GM12878 (cell line): ENCODE results near the gene ZNF234. TPM values are rescaled to one million over a fixed set of nuclear protein-coding genes. Genes with fewer than 3 reads are reported as not detected.

Experiments used
- ATAC-seq: fragments of 200-7000 bp; cut with Tn5 transposase; 3 replicates; pipeline ENCODE4 v1.9.1; 2020; ENCODE audit warnings: mild to moderate bottlenecking, moderate library complexity
- Bru-seq: library from RNA; stranded (reverse); fragments of 400-500 nt; gene quantifications from one replicate; lab custom pipeline; 2021; lab: Mats Ljungman, UMichigan
- BruChase-seq, 2 experiments: library from RNA; stranded (reverse); fragments of 400-500 nt; gene quantifications; one replicate each; lab custom pipeline; 2021; lab: Mats Ljungman, UMichigan
- BruUV-seq: library from RNA; stranded (reverse); fragments of 400-500 nt; replicated peaks from 2 replicates; lab custom pipeline; 2021; lab: Mats Ljungman, UMichigan
- CTCF ChIA-PET: fragments of 300-600 bp; sonication (Branson Sonifier 250); formaldehyde crosslinking; extraction: SDS; loops from one replicate; lab custom pipeline; 2021; ENCODE audit warnings: inconsistent platforms; lab: Yijun Ruan, JAX
- POLR2A ChIA-PET: fragments of 350-600 bp; formaldehyde crosslinking; extraction: SDS; loops from one replicate; lab custom pipeline; 2021; ENCODE audit warnings: inconsistent platforms; lab: Charles Lee
- RAD21 ChIA-PET: fragments of 300-600 bp; sonication (Branson Sonifier 250); formaldehyde crosslinking; loops from one replicate; lab custom pipeline; 2023; ENCODE audit warnings: antibody characterized with exemption; ENCODE audit not compliant: unreplicated experiment; lab: Charles Lee
- SMC1A ChIA-PET: fragments of 300-600 bp; sonication (Branson Sonifier 250); formaldehyde crosslinking; loops from one replicate; lab custom pipeline; 2023; ENCODE audit not compliant: unreplicated experiment, uncharacterized antibody; lab: Charles Lee
- DNase-seq: peaks from one replicate; pipeline ENCODE4 v3.0.0-alpha.2; 2011; ENCODE audit warnings: low read depth, low spot score
- FAIRE-seq: peaks from 3 replicates; lab custom pipeline; 2011; peaks lifted over from hg19 to GRCh38; lab: Jason Lieb, UNC
- H2AFZ ChIP-seq: 2 replicates; pipeline ENCODE4 v1.6.0; 2011; ENCODE audit warnings: low read depth, low read length, control low read depth; ENCODE audit not compliant: control insufficient read depth
- H3K27ac ChIP-seq: 2 replicates; pipeline ENCODE4 v1.5.1; 2011; ENCODE audit warnings: control low read depth; ENCODE audit not compliant: control insufficient read depth, insufficient read depth
- H3K27me3 ChIP-seq, 2 experiments: replicated peaks in 1 of 2; 2 replicates each; pipeline versions ENCODE4 v1.6.0 to v1.6.1; 2011; ENCODE audit warnings: low read length in 1 of 2; ENCODE audit not compliant: control insufficient read depth in 2 of 2, insufficient read depth in 2 of 2
- H3K36me3 ChIP-seq, 2 experiments: 2 replicates each; pipeline ENCODE4 v1.5.1; 2011; ENCODE audit warnings: low read length in 1 of 2; ENCODE audit not compliant: control insufficient read depth in 2 of 2, insufficient read depth in 2 of 2
- H3K4me1 ChIP-seq: 2 replicates; pipeline ENCODE4 v1.6.1; 2011; ENCODE audit warnings: mild to moderate bottlenecking, low read length, moderate library complexity, mixed read lengths; ENCODE audit not compliant: control insufficient read depth, insufficient read depth
- H3K4me2 ChIP-seq: 2 replicates; pipeline ENCODE4 v1.6.0; 2011; ENCODE audit warnings: control low read depth; ENCODE audit not compliant: control insufficient read depth, insufficient read depth
- H3K4me3 ChIP-seq: fragments of 200-600 bp; sonication (generic); 2 replicates; pipeline ENCODE4 v1.5.1; 2016
- H3K79me2 ChIP-seq: 2 replicates; pipeline ENCODE4 v1.6.0; 2011; ENCODE audit warnings: low read length; ENCODE audit not compliant: control insufficient read depth, insufficient read depth
- H3K9ac ChIP-seq: 2 replicates; pipeline ENCODE4 v1.8.0; 2011; ENCODE audit warnings: low read length, control low read depth, mixed read lengths; ENCODE audit not compliant: control insufficient read depth, insufficient read depth
- H3K9me3 ChIP-seq: replicated peaks from 3 replicates; pipeline ENCODE4 v1.5.1; 2011; ENCODE audit warnings: mild to moderate bottlenecking, low read length; ENCODE audit not compliant: control insufficient read depth, insufficient read depth
- H4K20me1 ChIP-seq: 2 replicates; pipeline ENCODE4 v1.6.0; 2011; ENCODE audit not compliant: control insufficient read depth, insufficient read depth
- ASH2L ChIP-seq: fragments of 300-600, 200-600 bp; sonication (generic); IDR thresholded peaks from 2 replicates; pipeline ENCODE4 v1.6.1; 2017; ENCODE audit warnings: low read depth, mild to moderate bottlenecking, borderline replicate concordance
- ATF3 ChIP-seq: IDR thresholded peaks from 2 replicates; pipeline ENCODE4 v1.6.1; 2011; ENCODE audit warnings: low read depth, mild to moderate bottlenecking, low read length, moderate library complexity, borderline replicate concordance; ENCODE audit errors: extremely low read depth
- CREM ChIP-seq: IDR thresholded peaks from 2 replicates; pipeline ENCODE4 v1.6.1; 2014; ENCODE audit warnings: antibody characterized with exemption, low read depth
- EED ChIP-seq: sonication (generic); IDR thresholded peaks from 2 replicates; pipeline ENCODE4 v1.6.1; 2016; ENCODE audit warnings: antibody characterized with exemption, low read depth
- HDGF ChIP-seq: fragments of 450-650 bp; IDR thresholded peaks from 2 replicates; pipeline ENCODE4 v1.6.1; 2016; ENCODE audit warnings: antibody characterized with exemption
- HSF1 ChIP-seq: fragments of 150-350 bp; IDR thresholded peaks from 2 replicates; pipeline ENCODE4 v1.6.1; 2014; ENCODE audit warnings: mild to moderate bottlenecking, low read depth, low read length
- NKRF ChIP-seq: fragments of 450-650 bp; conservative IDR thresholded peaks from 2 replicates; pipeline ENCODE4 v1.6.1; 2017; ENCODE audit warnings: mild to moderate bottlenecking, moderate library complexity
- POLR2AphosphoS5 ChIP-seq: IDR thresholded peaks from 2 replicates; pipeline ENCODE4 v1.6.1; 2011; ENCODE audit warnings: mild to moderate bottlenecking, low read length, inconsistent platforms
- SRF ChIP-seq, 2 experiments: IDR thresholded peaks; 2 replicates each; pipeline ENCODE4 v1.6.1; 2011; ENCODE audit warnings: low read depth in 2 of 2, low read length in 2 of 2, mild to moderate bottlenecking in 1 of 2, moderate library complexity in 1 of 2
- SUZ12 ChIP-seq: fragments of 200-600 bp; sonication (generic); IDR thresholded peaks from one replicate; pipeline ENCODE4 v1.6.1; 2018; ENCODE audit warnings: antibody characterized with exemption, mild to moderate bottlenecking; ENCODE audit not compliant: unreplicated experiment
- ZNF24 ChIP-seq: fragments of 450-650 bp; IDR thresholded peaks from 2 replicates; pipeline ENCODE4 v1.6.1; 2017; ENCODE audit warnings: antibody characterized with exemption, mild to moderate bottlenecking
- WGBS: methylation state at CpG from one replicate; pipeline ENCODE4 v1.1.6; 2016; ENCODE audit warnings: low lambda C conversion rate; ENCODE audit not compliant: insufficient replicate concordance, insufficient coverage; ENCODE audit errors: missing lambda C conversion rate; 5-methylcytosine and 5-hydroxymethylcytosine counted together
- in situ Hi-C: fragments of 300-500 bp; cut with MboI; formaldehyde crosslinking; loops from 9 replicates; pipeline ENCODE4 v1.14.3; 2018; ENCODE audit warnings: mixed read lengths
- intact Hi-C: fragments of 100-400 bp; cut with micrococcal nuclease; formaldehyde crosslinking; loops from one replicate; pipeline ENCODE4 v1.14.2; 2022; ENCODE audit not compliant: unreplicated experiment
- long read RNA-seq, 2 experiments: library from polyadenylated mRNA; unstranded; transcript quantifications; one replicate each; pipeline ENCODE4 v2.0.0, GENCODE V29; 2019 to 2020
- polyA minus RNA-seq, 3 experiments: library from RNA; depleted of rRNA, polyadenylated mRNA; stranded (reverse); fragments of >200 nt; gene quantifications; 2 replicates each; pipeline ENCODE4 v1.2.3, GENCODE V29; 2011
- polyA plus RNA-seq, 11 experiments: library from polyadenylated mRNA; depleted of rRNA in 4 of 11; unstranded in 6 of 11; stranded (reverse) in 5 of 11; fragments of >200 nt; fragmentation: Nextera tagmentation in 4 of 11; fragmentation: Illumina TruSeq in 1 of 11; extraction: Ambion mirVana in 4 of 11; extraction: Trizol in 1 of 11; gene quantifications; 1 replicate in 1 of 11; 2 replicates in 10 of 11; pipeline versions ENCODE4 v1.2.1 to v1.2.3, GENCODE V29; 2011 to 2016; ENCODE audit warnings: inconsistent platforms in 2 of 11, missing spikeins in 2 of 11, low read depth in 1 of 11
- total RNA-seq, 4 experiments: library from RNA; depleted of rRNA in 3 of 4; stranded (reverse); fragments of >200 nt in 3 of 4; fragmentation: Illumina TruSeq in 1 of 4; extraction: Trizol in 1 of 4; gene quantifications; 2 replicates each; pipeline versions ENCODE4 v1.2.1 to v1.2.3, GENCODE V29; 2013 to 2021
- TF ChIP-seq, protein P1 (sequence below): IDR thresholded peaks from 2 replicates; pipeline ENCODE4 v1.6.1; 2011; ENCODE audit warnings: borderline replicate concordance, low read depth, mild to moderate bottlenecking, moderate library complexity, mixed read lengths, low read length; ENCODE audit not compliant: insufficient read depth; ENCODE audit errors: extremely low read length

ZNF234 gene
- 57.3 and 59.4 TPM in 2 replicates for total RNA-seq (2013; cell fraction: nucleolus; rRNA removed)
- total RNA-seq (2014; rRNA removed): 6.3 and 6.8 TPM in 2 replicates
- total RNA-seq (2014; rRNA removed; fragmentation: Illumina TruSeq; extraction: Trizol): 8.1 and 8.9 TPM in 2 replicates
- 8.1 and 9.3 TPM in 2 replicates for total RNA-seq (2021)
- polyA plus RNA-seq (2011; ENCODE audit: low read depth): 3.9 TPM
- 10.5 and 15.3 TPM in 2 replicates for polyA plus RNA-seq (2011; rRNA removed)
- polyA plus RNA-seq (2011; cell fraction: cytosol; rRNA removed): 4.8 and 5.6 TPM in 2 replicates
- 18.8 and 22.0 TPM in 2 replicates for polyA plus RNA-seq (2011; cell fraction: nucleus; rRNA removed)
- polyA plus RNA-seq (2012): 4.5 and 5.4 TPM in 2 replicates
- polyA plus RNA-seq (2014; fragmentation: Illumina TruSeq; extraction: Trizol): 5.3 and 6.0 TPM in 2 replicates
- polyA plus RNA-seq (2014; fragmentation: Nextera tagmentation; extraction: Ambion mirVana): 1 to 10 TPM; 2.7 to 2.8 TPM
- 4.2 and 5.1 TPM in 2 replicates for polyA plus RNA-seq (2014; rRNA removed)
- polyA plus RNA-seq (2016; fragmentation: Nextera tagmentation; extraction: Ambion mirVana): 1 to 10 TPM; 4.7 TPM
- 19.1 and 22.3 TPM in 2 replicates for polyA minus RNA-seq (2011; rRNA and poly(A)+ RNA removed)
- polyA minus RNA-seq (2011; cell fraction: cytosol; rRNA and poly(A)+ RNA removed): 5.3 and 7.7 TPM in 2 replicates
- polyA minus RNA-seq (2011; cell fraction: nucleus; rRNA and poly(A)+ RNA removed): 26.1 and 34.7 TPM in 2 replicates
- percentile 73 among the genes with signal in this experiment for Bru-seq, nascent RNA
- BruChase-seq, experiment 1, labeled RNA remaining after a 6-hour chase: percentile 70 among the genes with signal in this experiment
- BruChase-seq, experiment 2, labeled RNA remaining after a 2-hour chase: percentile 81 among the genes with signal in this experiment
- long read RNA-seq, experiment 1, full-length matches to known transcripts: 1 of 1 reads
- long read RNA-seq, experiment 1, partial matches to known transcripts: 0 of 1 reads
- long read RNA-seq, experiment 1, other reads (novel, unspliced or antisense): 0 of 1 reads
- long read RNA-seq, experiment 2, full-length matches to known transcripts: 26 of 56 reads
- long read RNA-seq, experiment 2, partial matches to known transcripts: 3 of 56 reads
- long read RNA-seq, experiment 2, other reads (novel, unspliced or antisense): 27 of 56 reads

- in situ Hi-C loops: no loop called here
- ChIA-PET POLR2A (interaction anchor here (0.6 to 1.8 kb wide), 5 partner anchors 23 to 143 kb away, joined by 3 to 4 read pairs (median 3); partner anchors contain the start of gene ZNF226), CTCF (interaction anchor here (0.5 to 0.8 kb wide), 2 partner anchors 39 to 47 kb away, joined by 3 read pairs; partner anchors contain the start of gene ZNF224), RAD21 (interaction anchor here (0.5 to 1.3 kb wide), 3 partner anchors 23 to 47 kb away, joined by 3 to 4 read pairs (median 3); partner anchors contain the start of gene ZNF226), SMC1A (interaction anchor here (1.3 kb wide), 1 partner anchor 66 kb away, joined by 7 read pairs; no protein-coding TSS in a partner anchor)
- Histone ChIP-seq H3K9ac (peak within 1 kb of the TSS; percentile 73), H3K27ac (peak within 1 kb of the TSS; percentile 81), H3K4me3 (peak within 1 kb of the TSS; percentile 83), H3K36me3 (peaks cover 0 to 7% of the 10 kb centered on the region in 2 experiments; a peak in 1 of 4 replicates), H3K79me2 (peaks cover 10% of the 10 kb centered on the region), H4K20me1 (no peaks in the 10 kb centered on the region), H3K4me1 (no peaks in the 10 kb centered on the region), H2AFZ (peak within 1 kb of the TSS; percentile 97), H3K9me3 (no peaks in the 10 kb centered on the region; the same call in 2 of the 3 replicates), H3K4me2 (peak within 1 kb of the TSS; percentile 96), H3K27me3 (no peaks in the 10 kb centered on the region)
- FAIRE-seq (peak; percentile 7), DNase-seq (peak; percentile 40), ATAC-seq (peak; percentile 96)
- intact Hi-C loops: no loop called here
- BruUV-seq: TSS peak; percentile 76
- WGBS: under 1% methylated on average over 47 of the region's 52 CpGs
- no peak for TF ChIP-seq SUZ12
- no peak for TF ChIP-seq ZNF24
- no peak; the same call in none of the 2 replicates for TF ChIP-seq EED
- peak; percentile 79 for TF ChIP-seq NKRF
- TF ChIP-seq ASH2L: no peak
- no peak for TF ChIP-seq HDGF
- TF ChIP-seq CREM: peak; percentile 54; the same call in 1 of the 2 replicates
- peak; percentile 64; the same call in 1 of the 2 replicates for TF ChIP-seq POLR2AphosphoS5
- TF ChIP-seq, protein P1, sequence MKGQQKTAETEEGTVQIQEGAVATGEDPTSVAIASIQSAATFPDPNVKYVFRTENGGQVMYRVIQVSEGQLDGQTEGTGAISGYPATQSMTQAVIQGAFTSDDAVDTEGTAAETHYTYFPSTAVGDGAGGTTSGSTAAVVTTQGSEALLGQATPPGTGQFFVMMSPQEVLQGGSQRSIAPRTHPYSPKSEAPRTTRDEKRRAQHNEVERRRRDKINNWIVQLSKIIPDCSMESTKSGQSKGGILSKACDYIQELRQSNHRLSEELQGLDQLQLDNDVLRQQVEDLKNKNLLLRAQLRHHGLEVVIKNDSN: no peak
- no peak for TF ChIP-seq SRF (IDR thresholded peaks at IDR 0.05; ENCODE audit: low read depth in 2 of 2, low read length in 2 of 2)
- no peak for TF ChIP-seq HSF1
- TF ChIP-seq ATF3: no peak
Measured at GRCh38 chr19:44141191-44142058, at the start of gene ZNF234. Gene ZNF234, plus strand, starts transcription at chr19:44141554. Its CDS starts 3,079 bp downstream, at chr19:44144633.
